GM12878 (cell line): ENCODE measurements around the gene BRD9. TPM values are rescaled to one million over a fixed set of nuclear protein-coding genes. Genes with fewer than 3 reads are reported as not detected.
"Not testable (repeated sequence)": the region's sequence is repeated elsewhere in the genome, so short reads cannot be mapped to it uniquely, and the experiment has no call there.

Experiments used
- ATAC-seq: fragments of 200-7000 bp; cut with Tn5 transposase; 3 replicates; pipeline ENCODE4 v1.9.1; 2020; ENCODE audit warnings: mild to moderate bottlenecking, moderate library complexity
- BruUV-seq: library from RNA; stranded (reverse); fragments of 400-500 nt; replicated peaks from 2 replicates; lab custom pipeline; 2021; lab: Mats Ljungman, UMichigan
- CTCF ChIA-PET: fragments of 300-600 bp; sonication (Branson Sonifier 250); formaldehyde crosslinking; extraction: SDS; loops from one replicate; lab custom pipeline; 2021; ENCODE audit warnings: inconsistent platforms; lab: Yijun Ruan, JAX
- POLR2A ChIA-PET: fragments of 350-600 bp; formaldehyde crosslinking; extraction: SDS; loops from one replicate; lab custom pipeline; 2021; ENCODE audit warnings: inconsistent platforms; lab: Charles Lee
- RAD21 ChIA-PET: fragments of 300-600 bp; sonication (Branson Sonifier 250); formaldehyde crosslinking; loops from one replicate; lab custom pipeline; 2023; ENCODE audit warnings: antibody characterized with exemption; ENCODE audit not compliant: unreplicated experiment; lab: Charles Lee
- SMC1A ChIA-PET: fragments of 300-600 bp; sonication (Branson Sonifier 250); formaldehyde crosslinking; loops from one replicate; lab custom pipeline; 2023; ENCODE audit not compliant: unreplicated experiment, uncharacterized antibody; lab: Charles Lee
- DNase-seq: peaks from one replicate; pipeline ENCODE4 v3.0.0-alpha.2; 2011; ENCODE audit warnings: low read depth, low spot score
- FAIRE-seq: peaks from 3 replicates; lab custom pipeline; 2011; peaks lifted over from hg19 to GRCh38; lab: Jason Lieb, UNC
- H2AFZ ChIP-seq: 2 replicates; pipeline ENCODE4 v1.6.0; 2011; ENCODE audit warnings: low read depth, low read length, control low read depth; ENCODE audit not compliant: control insufficient read depth
- H3K27ac ChIP-seq: 2 replicates; pipeline ENCODE4 v1.5.1; 2011; ENCODE audit warnings: control low read depth; ENCODE audit not compliant: control insufficient read depth, insufficient read depth
- H3K27me3 ChIP-seq, 2 experiments: replicated peaks in 1 of 2; 2 replicates each; pipeline versions ENCODE4 v1.6.0 to v1.6.1; 2011; ENCODE audit warnings: low read length in 1 of 2; ENCODE audit not compliant: control insufficient read depth in 2 of 2, insufficient read depth in 2 of 2
- H3K36me3 ChIP-seq, 2 experiments: 2 replicates each; pipeline ENCODE4 v1.5.1; 2011; ENCODE audit warnings: low read length in 1 of 2; ENCODE audit not compliant: control insufficient read depth in 2 of 2, insufficient read depth in 2 of 2
- H3K4me1 ChIP-seq: 2 replicates; pipeline ENCODE4 v1.6.1; 2011; ENCODE audit warnings: mild to moderate bottlenecking, low read length, moderate library complexity, mixed read lengths; ENCODE audit not compliant: control insufficient read depth, insufficient read depth
- H3K4me2 ChIP-seq: 2 replicates; pipeline ENCODE4 v1.6.0; 2011; ENCODE audit warnings: control low read depth; ENCODE audit not compliant: control insufficient read depth, insufficient read depth
- H3K4me3 ChIP-seq: fragments of 200-600 bp; sonication (generic); 2 replicates; pipeline ENCODE4 v1.5.1; 2016
- H3K79me2 ChIP-seq: 2 replicates; pipeline ENCODE4 v1.6.0; 2011; ENCODE audit warnings: low read length; ENCODE audit not compliant: control insufficient read depth, insufficient read depth
- H3K9ac ChIP-seq: 2 replicates; pipeline ENCODE4 v1.8.0; 2011; ENCODE audit warnings: low read length, control low read depth, mixed read lengths; ENCODE audit not compliant: control insufficient read depth, insufficient read depth
- H3K9me3 ChIP-seq: replicated peaks from 3 replicates; pipeline ENCODE4 v1.5.1; 2011; ENCODE audit warnings: mild to moderate bottlenecking, low read length; ENCODE audit not compliant: control insufficient read depth, insufficient read depth
- H4K20me1 ChIP-seq: 2 replicates; pipeline ENCODE4 v1.6.0; 2011; ENCODE audit not compliant: control insufficient read depth, insufficient read depth
- BMI1 ChIP-seq: fragments of 450-650 bp; IDR thresholded peaks from 2 replicates; pipeline ENCODE4 v1.6.1; 2016; ENCODE audit warnings: mild to moderate bottlenecking, moderate library complexity, borderline replicate concordance
- ESRRA ChIP-seq: IDR thresholded peaks from 2 replicates; pipeline ENCODE4 v1.6.1; 2012; ENCODE audit warnings: mild to moderate bottlenecking, low read length, improper control_type of control experiment
- GABPA ChIP-seq: IDR thresholded peaks from 2 replicates; pipeline ENCODE4 v1.6.1; 2014; ENCODE audit warnings: antibody characterized with exemption, low read depth, mild to moderate bottlenecking, inconsistent platforms
- HDAC2 ChIP-seq: fragments of 200-600 bp; sonication (generic); IDR thresholded peaks from 2 replicates; pipeline ENCODE4 v1.6.1; 2017
- RELA ChIP-seq: fragments of 450-650 bp; IDR thresholded peaks from 2 replicates; pipeline ENCODE4 v1.8.0; 2014; ENCODE audit warnings: borderline replicate concordance; ENCODE audit not compliant: partially characterized antibody
- SMARCA5 ChIP-seq: fragments of 450-650 bp; IDR thresholded peaks from 2 replicates; pipeline ENCODE4 v1.6.1; 2017; ENCODE audit warnings: mild to moderate bottlenecking
- SMC3 ChIP-seq: IDR thresholded peaks from 2 replicates; pipeline ENCODE4 v1.6.1; 2011; ENCODE audit warnings: low read length, improper control_type of control experiment, borderline replicate concordance
- TBL1XR1 ChIP-seq: IDR thresholded peaks from 2 replicates; pipeline ENCODE4 v1.6.1; 2012; ENCODE audit warnings: low read depth, low read length, improper control_type of control experiment
- ZNF274 ChIP-seq: IDR thresholded peaks from one replicate; pipeline ENCODE4 v1.8.0; 2011; ENCODE audit not compliant: insufficient read length, insufficient read depth
- ZZZ3 ChIP-seq: IDR thresholded peaks from 2 replicates; pipeline ENCODE4 v1.6.1; 2011; ENCODE audit warnings: low read depth; ENCODE audit not compliant: control insufficient read depth, insufficient read length
- WGBS: methylation state at CpG from one replicate; pipeline ENCODE4 v1.1.6; 2016; ENCODE audit warnings: low lambda C conversion rate; ENCODE audit not compliant: insufficient replicate concordance, insufficient coverage; ENCODE audit errors: missing lambda C conversion rate; 5-methylcytosine and 5-hydroxymethylcytosine counted together
- in situ Hi-C: fragments of 300-500 bp; cut with MboI; formaldehyde crosslinking; loops from 9 replicates; pipeline ENCODE4 v1.14.3; 2018; ENCODE audit warnings: mixed read lengths
- intact Hi-C: fragments of 100-400 bp; cut with micrococcal nuclease; formaldehyde crosslinking; loops from one replicate; pipeline ENCODE4 v1.14.2; 2022; ENCODE audit not compliant: unreplicated experiment
- polyA plus RNA-seq, 11 experiments: library from polyadenylated mRNA; depleted of rRNA in 4 of 11; unstranded in 6 of 11; stranded (reverse) in 5 of 11; fragments of >200 nt; fragmentation: Nextera tagmentation in 4 of 11; fragmentation: Illumina TruSeq in 1 of 11; extraction: Ambion mirVana in 4 of 11; extraction: Trizol in 1 of 11; gene quantifications; 1 replicate in 1 of 11; 2 replicates in 10 of 11; pipeline versions ENCODE4 v1.2.1 to v1.2.3, GENCODE V29; 2011 to 2016; ENCODE audit warnings: inconsistent platforms in 2 of 11, missing spikeins in 2 of 11, low read depth in 1 of 11
- total RNA-seq, 4 experiments: library from RNA; depleted of rRNA in 3 of 4; stranded (reverse); fragments of >200 nt in 3 of 4; fragmentation: Illumina TruSeq in 1 of 4; extraction: Trizol in 1 of 4; gene quantifications; 2 replicates each; pipeline versions ENCODE4 v1.2.1 to v1.2.3, GENCODE V29; 2013 to 2021

BRD9 gene
- total and polyA plus RNA-seq, 10 of the 15 experiments (the other 5 are each of a cell fraction or from before 2014, with no cell fraction given), result 2.0 to 48.6 (median 32.4) TPM

GRCh38 chr5:920321-920720 is 27.7 kb upstream of the BRD9 start:
- H3K27me3 ChIP-seq, result no peaks in the 10 kb centered on the region
- no peak overlapping the region for H3K4me2 ChIP-seq
- TF ChIP-seq ZNF274 (no peak), BMI1 (no peak), TBL1XR1 (no peak), SMC3 (no peak), SMARCA5 (no peak), GABPA (no peak)
- TF ChIP-seq, all 136 proteins: peak for 0
- intact Hi-C loops (loop anchor here (5.0 kb wide), 1 partner anchor 72 kb away; no protein-coding TSS in a partner anchor), in situ Hi-C loops (no loop called here)
- Histone ChIP-seq H3K79me2 (no peaks in the 10 kb centered on the region), H4K20me1 (no peaks in the 10 kb centered on the region), H3K9ac (no peak overlapping the region), H3K4me3 (no peak overlapping the region), H3K4me1 (no peaks in the 10 kb centered on the region), H3K9me3 (no peaks in the 10 kb centered on the region), H3K36me3 (peaks cover 0 to 12% of the 10 kb centered on the region in 2 experiments; a peak in 3 of 4 replicates), H2AFZ (no peak overlapping the region), H3K27ac (no peak overlapping the region)
- 96% methylated on average over 7 of the region's 7 CpGs for WGBS
- ChIA-PET CTCF (interaction anchor here (0.6 to 6.2 kb wide), 8 partner anchors 12 to 723 kb away, joined by 3 to 61 read pairs (median 3); no protein-coding TSS in a partner anchor), POLR2A (no interaction called here), SMC1A (interaction anchor here (0.8 to 1.1 kb wide), 2 partner anchors 19 to 220 kb away, joined by 3 to 8 read pairs; no protein-coding TSS in a partner anchor), RAD21 (interaction anchor here (0.8 to 1.6 kb wide), 2 partner anchors 220 to 732 kb away, joined by 3 read pairs; no protein-coding TSS in a partner anchor)
- BruUV-seq, result no TSS peak
- ATAC-seq, result no peak
- no peak for FAIRE-seq
- no peak for DNase-seq

GRCh38 chr5:919356-920000 is 26.9 kb upstream of the BRD9 start:
- Histone ChIP-seq H3K27me3 (no peaks in the 10 kb centered on the region), H3K4me2 (no peak overlapping the region), H3K9me3 (no peaks in the 10 kb centered on the region), H4K20me1 (no peaks in the 10 kb centered on the region), H3K27ac (no peak overlapping the region), H2AFZ (no peak overlapping the region), H3K79me2 (no peaks in the 10 kb centered on the region), H3K9ac (no peak overlapping the region), H3K4me3 (no peak overlapping the region), H3K36me3 (peaks cover 0 to 13% of the 10 kb centered on the region in 2 experiments; a peak in 3 of 4 replicates), H3K4me1 (no peaks in the 10 kb centered on the region)
- ChIA-PET CTCF (interaction anchor here (0.6 to 6.2 kb wide), 5 partner anchors 13 to 603 kb away, joined by 3 to 61 read pairs (median 3); no protein-coding TSS in a partner anchor), POLR2A (no interaction called here), SMC1A (interaction anchor here (0.8 to 1.1 kb wide), 2 partner anchors 18 to 221 kb away, joined by 3 to 8 read pairs; no protein-coding TSS in a partner anchor), RAD21 (interaction anchor here (0.8 to 1.6 kb wide), 2 partner anchors 221 to 731 kb away, joined by 3 read pairs; no protein-coding TSS in a partner anchor)
- in situ Hi-C loops, result loop anchor here (10.0 kb wide), 1 partner anchor 725 kb away; no protein-coding TSS in a partner anchor
- no peak for DNase-seq
- TF ChIP-seq HDAC2 (no peak), ESRRA (no peak), ZZZ3 (no peak), RELA (no peak)
- ATAC-seq, result no peak
- no TSS peak for BruUV-seq
- no peak for FAIRE-seq
- 87% methylated on average over 9 of the region's 9 CpGs for WGBS
- intact Hi-C loops, result no loop called here

- not testable (repeated sequence) for FAIRE-seq
Observed at GRCh38 chr5:918717-919116, 26.1 kb upstream of the BRD9 start.

More at GRCh38 chr5:918717-919116, 26.1 kb upstream of the BRD9 start:
- H3K9ac ChIP-seq, H3K27me3 ChIP-seq, H4K20me1 ChIP-seq, POLR2A ChIA-PET, H3K27ac ChIP-seq, H2AFZ ChIP-seq, RAD21 ChIA-PET, intact Hi-C loops, SMC1A ChIA-PET, H3K9me3 ChIP-seq, H3K79me2 ChIP-seq, H3K4me3 ChIP-seq, CTCF ChIA-PET, BruUV-seq, H3K4me2 ChIP-seq, ATAC-seq, DNase-seq, H3K4me1 ChIP-seq: not testable (repeated sequence)
- in situ Hi-C loops, result loop anchor here (10.0 kb wide), 1 partner anchor 726 kb away; no protein-coding TSS in a partner anchor
- H3K36me3 ChIP-seq, result peaks cover 0 to 15% of the 10 kb centered on the region in 2 experiments; a peak in 3 of 4 replicates
- WGBS, result 99% methylated on average over 5 of the region's 5 CpGs
